BE2C (cell line): ENCODE measurements around the gene MUC5B.
A peak's percentile ranks its signal among the peaks of the same experiment; 100 is the strongest.

Experiments
- DNase-seq: peaks from one replicate; pipeline ENCODE4 v3.0.0-alpha.2; 2020
- H3K27me3 ChIP-seq: fragments of 250-450 bp; sonication (Bioruptor Pico); 2 replicates; pipeline ENCODE4 v1.5.1; 2020; ENCODE audit warnings: mild to moderate bottlenecking
- H3K36me3 ChIP-seq: fragments of 250-450 bp; sonication (Bioruptor Pico); 2 replicates; pipeline ENCODE4 v1.5.1; 2020; ENCODE audit warnings: mild to moderate bottlenecking
- H3K4me1 ChIP-seq: fragments of 250-450 bp; sonication (Bioruptor Pico); 2 replicates; pipeline ENCODE4 v1.5.1; 2020
- H3K4me3 ChIP-seq: 2 replicates; pipeline ENCODE4 v1.5.1; 2011; ENCODE audit warnings: low read depth, low read length
- H3K9me3 ChIP-seq: fragments of 250-450 bp; sonication (Bioruptor Pico); 2 replicates; pipeline ENCODE4 v1.5.1; 2020
- TF ChIP-seq, protein P1 (sequence below): IDR thresholded peaks from 2 replicates; pipeline ENCODE4 v1.5.1; 2012; ENCODE audit warnings: mild to moderate bottlenecking, low read depth, low read length

MUC5B gene

GRCh38 chr11:1229471-1230120, 6.7 kb downstream of the MUC5B start:
- Histone ChIP-seq H3K4me3 (no peak overlapping the region), H3K4me1 (no peaks in the 10 kb centered on the region), H3K27me3 (peaks cover 17% of the 10 kb centered on the region), H3K36me3 (no peaks in the 10 kb centered on the region), H3K9me3 (no peaks in the 10 kb centered on the region)
- TF ChIP-seq, protein P1, sequence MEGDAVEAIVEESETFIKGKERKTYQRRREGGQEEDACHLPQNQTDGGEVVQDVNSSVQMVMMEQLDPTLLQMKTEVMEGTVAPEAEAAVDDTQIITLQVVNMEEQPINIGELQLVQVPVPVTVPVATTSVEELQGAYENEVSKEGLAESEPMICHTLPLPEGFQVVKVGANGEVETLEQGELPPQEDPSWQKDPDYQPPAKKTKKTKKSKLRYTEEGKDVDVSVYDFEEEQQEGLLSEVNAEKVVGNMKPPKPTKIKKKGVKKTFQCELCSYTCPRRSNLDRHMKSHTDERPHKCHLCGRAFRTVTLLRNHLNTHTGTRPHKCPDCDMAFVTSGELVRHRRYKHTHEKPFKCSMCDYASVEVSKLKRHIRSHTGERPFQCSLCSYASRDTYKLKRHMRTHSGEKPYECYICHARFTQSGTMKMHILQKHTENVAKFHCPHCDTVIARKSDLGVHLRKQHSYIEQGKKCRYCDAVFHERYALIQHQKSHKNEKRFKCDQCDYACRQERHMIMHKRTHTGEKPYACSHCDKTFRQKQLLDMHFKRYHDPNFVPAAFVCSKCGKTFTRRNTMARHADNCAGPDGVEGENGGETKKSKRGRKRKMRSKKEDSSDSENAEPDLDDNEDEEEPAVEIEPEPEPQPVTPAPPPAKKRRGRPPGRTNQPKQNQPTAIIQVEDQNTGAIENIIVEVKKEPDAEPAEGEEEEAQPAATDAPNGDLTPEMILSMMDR: no peak
- peak; percentile 3 for DNase-seq

- no peak overlapping the region for H3K4me3 ChIP-seq
- H3K4me1 ChIP-seq: no peaks in the 10 kb centered on the region
- peaks cover 17% of the 10 kb centered on the region for H3K27me3 ChIP-seq
- H3K9me3 ChIP-seq: no peaks in the 10 kb centered on the region
- no peaks in the 10 kb centered on the region for H3K36me3 ChIP-seq
- TF ChIP-seq, protein P1: no peak
- no peak for DNase-seq
Measured at GRCh38 chr11:1230121-1230455, 7.2 kb downstream of the MUC5B start.

GRCh38 chr11:1230456-1231395, 7.9 kb downstream of the MUC5B start:
- H3K36me3 ChIP-seq: no peaks in the 10 kb centered on the region
- H3K4me3 ChIP-seq: no peak overlapping the region
- TF ChIP-seq, protein P1: no peak
- peaks cover 17% of the 10 kb centered on the region for H3K27me3 ChIP-seq
- peak; percentile 19 for DNase-seq
- no peaks in the 10 kb centered on the region for H3K9me3 ChIP-seq
- H3K4me1 ChIP-seq: no peaks in the 10 kb centered on the region

DNA sequence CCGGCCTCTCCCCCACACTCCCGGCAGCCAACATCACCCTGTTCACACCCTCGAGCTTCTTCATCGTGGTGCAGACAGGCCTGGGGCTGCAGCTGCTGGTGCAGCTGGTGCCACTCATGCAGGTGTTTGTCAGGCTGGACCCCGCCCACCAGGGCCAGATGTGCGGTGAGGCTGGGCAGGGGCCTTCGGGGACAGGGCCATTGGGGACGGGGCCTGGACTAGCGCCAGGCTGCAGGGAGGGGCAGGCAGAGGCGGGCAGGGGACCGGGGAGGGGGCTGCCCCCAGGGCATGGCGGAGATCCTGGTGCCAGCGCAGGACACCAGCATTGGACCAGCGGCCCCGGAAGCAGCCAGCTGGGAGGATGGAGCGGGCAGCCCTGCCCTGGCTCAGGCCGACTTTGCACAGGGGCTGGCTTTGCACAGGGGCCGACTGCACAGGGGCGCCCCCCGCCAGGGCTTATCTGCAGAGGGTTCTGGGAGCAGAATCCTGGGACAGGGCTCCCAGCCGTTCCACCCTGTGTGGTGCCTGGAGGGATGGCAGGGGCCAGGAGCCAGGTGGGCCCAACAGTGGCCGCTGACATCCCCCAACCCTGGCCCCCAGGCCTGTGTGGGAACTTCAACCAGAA, 8.6 kb downstream of the MUC5B start:
- peaks cover 17% of the 10 kb centered on the region for H3K27me3 ChIP-seq
- TF ChIP-seq, protein P1: no peak
- no peak overlapping the region for H3K4me3 ChIP-seq
- no peaks in the 10 kb centered on the region for H3K4me1 ChIP-seq
- H3K36me3 ChIP-seq: no peaks in the 10 kb centered on the region
- DNase-seq: peak; percentile 9
- H3K9me3 ChIP-seq: no peaks in the 10 kb centered on the region

DNA sequence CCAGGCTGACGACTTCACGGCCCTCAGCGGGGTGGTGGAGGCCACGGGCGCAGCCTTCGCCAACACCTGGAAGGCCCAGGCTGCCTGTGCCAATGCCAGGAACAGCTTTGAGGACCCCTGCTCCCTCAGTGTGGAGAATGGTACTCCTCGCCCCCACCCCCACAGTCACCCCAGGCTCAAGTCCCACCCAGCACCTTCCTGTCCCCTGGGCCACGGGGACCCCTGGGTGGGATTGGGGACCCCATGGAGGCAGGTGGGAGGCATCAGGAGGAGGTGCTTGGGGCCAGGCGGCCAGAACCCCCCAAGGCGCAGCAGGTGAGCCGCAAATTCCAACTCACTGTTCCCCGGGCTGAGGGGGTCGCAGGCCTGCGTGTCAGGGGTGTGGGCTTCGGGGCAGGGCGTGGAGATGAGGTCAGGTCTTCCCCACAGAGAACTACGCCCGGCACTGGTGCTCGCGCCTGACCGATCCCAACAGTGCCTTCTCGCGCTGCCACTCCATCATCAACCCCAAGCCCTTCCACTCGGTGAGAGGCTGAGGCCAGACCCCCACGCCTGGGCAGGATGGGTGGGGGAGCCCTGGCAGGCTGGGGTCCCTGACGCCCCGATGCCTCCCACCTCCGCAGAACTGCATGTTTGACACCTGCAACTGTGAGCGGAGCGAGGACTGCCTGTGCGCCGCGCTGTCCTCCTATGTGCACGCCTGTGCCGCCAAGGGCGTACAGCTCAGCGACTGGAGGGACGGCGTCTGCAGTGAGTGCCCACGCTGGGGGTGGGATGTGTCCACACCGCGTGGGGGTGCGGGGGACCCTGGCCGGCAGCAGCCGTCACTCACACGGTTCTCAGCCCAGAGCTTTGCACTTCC, 9.4 kb downstream of the MUC5B start:
- no peaks in the 10 kb centered on the region for H3K4me1 ChIP-seq
- DNase-seq: peak; percentile 3
- peaks cover 17% of the 10 kb centered on the region for H3K27me3 ChIP-seq
- no peaks in the 10 kb centered on the region for H3K9me3 ChIP-seq
- TF ChIP-seq, protein P1: no peak
- no peak overlapping the region for H3K4me3 ChIP-seq
- no peaks in the 10 kb centered on the region for H3K36me3 ChIP-seq
